ENCODE data around the gene PKP4.

- TF ChIP-seq EZH2 (IDR thresholded peaks at IDR 0.05) (no peak), POLR2AphosphoS5 (IDR thresholded peaks at IDR 0.05; ENCODE audit: borderline replicate concordance, low read depth, low read length) (no peak), FOXP2 (optimal IDR thresholded peaks at IDR 0.05; ENCODE audit: control extremely low read depth, extremely low read length, insufficient read depth) (no peak)
These were observed 45.0 kb upstream of the PKP4 start for GRCh38 chr2:158411748-158412147.
